SU-DHL-6 (cell line): Measurements from ENCODE around the gene NFIX.

ENCODE experiments used
- CTCF ChIP-seq: fragments of 200-600 bp; sonication (generic); IDR thresholded peaks from one replicate; pipeline ENCODE4 v1.5.1; 2017; ENCODE audit warnings: antibody characterized with exemption, mild to moderate bottlenecking, low read length, moderate library complexity; ENCODE audit not compliant: insufficient read depth, poor library complexity, severe bottlenecking
- EZH2phosphoT487 ChIP-seq: fragments of 200-600 bp; sonication (generic), shearing (Covaris generic); conservative IDR thresholded peaks from 2 replicates; pipeline ENCODE4 v1.6.1; 2018; ENCODE audit warnings: mild to moderate bottlenecking, antibody characterized with exemption, low read length, moderate library complexity, mixed read lengths

GRCh38 chr19:13035820-13036365 lies 40.6 kb downstream of the NFIX start:
- TF ChIP-seq CTCF (no peak), EZH2phosphoT487 (no peak)
